Activated T-helper 9 cell treated with anti-CD3 and anti-CD28 coated beads, Interleukin-2, amount 50 U/mL, for 16 hours (primary cell): ENCODE measurements around the gene CCDC54.

Experiments
- DNase-seq: peaks from one replicate; pipeline ENCODE4 v3.0.0-alpha.2; 2020; ENCODE audit warnings: low read depth

The CCDC54 gene

DNA sequence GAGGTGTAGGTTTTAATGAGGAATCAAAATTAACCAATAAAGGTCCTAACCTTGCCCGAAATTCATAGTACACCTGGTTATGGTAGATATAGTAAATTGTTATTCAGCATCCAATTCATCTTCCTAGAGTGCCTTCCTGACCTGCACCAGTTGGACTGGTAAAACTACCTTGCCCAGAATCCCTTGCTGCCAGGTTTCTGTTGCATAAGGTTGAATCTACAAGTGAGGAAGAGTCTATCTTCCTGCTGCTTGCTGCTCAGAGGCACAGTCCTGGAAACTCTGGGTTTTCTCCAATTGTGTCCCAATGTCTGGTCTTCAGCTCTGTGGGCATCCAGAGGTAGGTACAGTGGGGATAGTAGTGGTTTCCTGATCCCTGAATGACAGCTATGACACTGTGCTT lies 17.3 kb downstream of the CCDC54 start:
- no peak for DNase-seq

DNA sequence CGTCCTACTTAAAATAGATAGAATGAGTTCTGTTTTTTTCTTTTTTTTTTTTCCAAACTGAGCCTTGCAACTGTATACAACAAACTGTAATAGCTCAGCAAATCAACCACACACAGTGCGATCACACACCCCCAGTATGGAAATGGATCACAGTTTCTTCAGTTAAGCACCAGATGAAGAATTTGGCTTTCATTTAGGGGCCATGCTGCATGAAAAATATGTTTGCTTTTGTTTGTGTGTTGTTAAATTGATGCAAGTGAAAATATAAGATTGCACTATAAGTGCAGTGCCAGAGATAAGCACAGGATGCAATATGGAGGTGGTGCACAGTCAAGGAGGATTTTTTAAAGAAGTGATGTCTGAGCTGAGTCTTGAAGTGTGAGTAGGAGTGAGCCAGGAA lies 17.8 kb downstream of the CCDC54 start:
- DNase-seq: no peak

DNA sequence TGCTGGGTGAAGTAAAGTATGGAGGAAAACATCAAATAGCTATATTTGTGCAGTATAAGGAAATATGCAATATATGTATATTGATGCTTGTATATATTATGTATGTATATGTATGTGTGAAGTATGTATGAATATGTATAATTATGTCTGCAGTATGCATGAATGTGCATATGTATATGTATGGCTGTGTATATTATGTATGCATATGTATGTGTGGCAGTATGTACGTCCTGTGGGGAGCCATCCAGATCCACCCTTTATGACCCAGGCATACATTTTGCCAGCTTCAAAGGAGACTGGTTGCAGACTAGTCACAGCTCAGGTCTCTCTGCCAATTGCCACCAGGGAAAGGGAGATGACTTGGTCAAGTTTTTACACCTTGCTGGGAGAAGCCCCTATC lies 24.1 kb downstream of the CCDC54 start:
- no peak for DNase-seq

DNA sequence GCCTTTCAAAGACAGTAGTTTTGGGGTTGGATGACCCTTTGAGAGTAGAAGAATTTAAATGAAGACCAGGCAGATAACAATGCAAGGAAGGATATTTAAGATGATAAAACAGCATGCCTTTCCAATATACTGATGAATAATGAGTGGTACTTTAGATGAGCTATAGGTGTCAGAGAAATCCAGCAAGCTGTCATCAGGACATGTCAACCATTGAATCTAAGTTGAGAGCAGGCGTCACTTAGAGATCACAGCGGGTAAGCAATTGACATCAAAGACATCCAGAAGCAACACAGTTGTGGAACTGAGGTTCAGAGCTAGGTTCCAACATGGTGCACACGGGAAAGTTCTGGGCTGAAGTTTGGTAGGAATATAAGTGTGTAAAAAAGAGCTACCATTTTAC lies 25.0 kb downstream of the CCDC54 start:
- no peak for DNase-seq

DNA sequence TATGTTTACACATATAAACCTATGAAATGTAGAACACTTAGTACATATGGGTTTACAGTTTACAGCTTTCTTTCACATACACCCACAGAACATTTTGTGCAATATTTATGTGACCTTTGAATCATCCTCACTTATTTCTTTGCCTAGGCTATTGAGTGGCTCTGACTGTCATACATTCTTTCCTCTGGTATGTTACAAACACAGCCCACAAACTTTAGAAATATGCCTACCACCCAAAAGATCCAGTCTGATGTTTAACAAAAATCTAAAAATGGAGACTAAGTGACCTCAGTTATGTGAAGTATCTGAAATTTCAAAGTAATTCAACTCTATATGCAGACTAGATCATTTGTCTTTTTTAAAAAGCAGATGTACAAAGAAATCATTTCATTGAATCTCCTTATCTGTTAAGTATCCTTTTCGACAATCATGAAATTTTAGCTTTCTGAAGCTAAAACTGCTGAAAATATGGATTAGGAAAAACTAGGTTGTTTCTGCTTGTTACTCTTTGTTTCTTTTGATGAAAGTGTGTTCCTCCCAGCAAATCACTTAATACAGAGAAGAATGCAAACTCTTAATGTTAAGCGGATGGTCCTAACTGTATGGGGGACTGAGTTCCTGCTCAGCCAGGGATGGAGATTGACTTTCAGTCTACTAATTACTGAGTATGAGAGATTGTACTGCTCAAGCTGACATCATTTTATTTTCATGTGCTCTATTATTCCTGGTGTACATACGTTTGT lies 27.7 kb downstream of the CCDC54 start:
- DNase-seq: no peak

DNA sequence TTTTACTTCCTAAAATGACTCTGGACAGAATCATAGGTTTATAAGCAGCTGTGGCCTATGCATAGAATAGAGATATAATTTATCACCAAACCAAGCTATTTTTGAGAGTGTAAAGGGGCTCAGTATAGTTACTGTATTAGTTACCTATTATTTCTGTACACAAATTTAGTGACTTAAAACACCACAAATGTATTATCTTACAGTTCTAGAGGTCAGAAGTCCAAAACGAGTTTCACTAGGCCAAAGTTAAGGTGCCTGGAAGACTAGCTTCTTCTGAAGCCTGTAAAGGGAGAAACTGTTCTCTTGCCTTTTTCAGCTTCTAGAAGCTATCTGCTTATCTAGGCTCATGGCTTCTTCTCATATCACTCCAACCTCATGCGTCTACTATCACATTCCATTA lies 30.1 kb downstream of the CCDC54 start:
- DNase-seq: no peak

DNA sequence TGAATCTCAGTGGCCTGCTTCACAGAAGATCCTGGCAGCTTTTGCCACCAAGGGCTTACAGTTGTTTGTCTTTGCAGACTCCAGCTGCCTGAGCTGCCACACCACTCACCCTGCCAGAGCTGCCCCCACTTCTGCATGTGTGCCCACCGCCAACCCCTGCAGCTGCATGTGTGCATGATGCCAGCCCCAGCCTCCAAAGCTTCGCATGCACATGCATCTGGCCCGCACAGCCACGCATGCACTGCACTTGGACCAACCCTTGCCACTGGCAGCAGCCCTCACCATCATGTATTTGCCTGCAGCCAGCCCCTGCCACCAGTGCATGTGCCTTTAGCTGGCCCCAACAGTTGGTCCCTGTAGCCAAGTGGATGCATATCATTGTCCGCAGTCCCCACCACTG lies 31.3 kb downstream of the CCDC54 start:
- no peak for DNase-seq

DNA sequence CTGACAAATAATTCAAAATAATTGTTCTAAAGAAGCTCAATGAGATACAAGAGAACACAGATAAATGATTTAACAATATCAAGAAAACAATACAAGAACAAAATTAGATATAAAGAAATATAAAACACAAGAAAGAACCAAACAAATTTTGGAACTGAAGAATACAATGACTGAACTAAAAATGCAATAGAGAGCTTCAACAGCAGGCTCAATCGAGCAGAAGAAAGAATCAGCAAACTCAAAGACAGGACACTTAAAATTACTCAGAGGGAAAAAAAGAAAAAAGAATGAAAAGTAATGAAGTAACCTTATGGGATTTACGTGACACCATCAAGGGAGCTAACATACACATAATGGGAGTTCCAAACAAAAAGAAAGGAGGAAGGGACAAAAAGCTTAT lies 32.1 kb downstream of the CCDC54 start:
- no peak for DNase-seq

DNA sequence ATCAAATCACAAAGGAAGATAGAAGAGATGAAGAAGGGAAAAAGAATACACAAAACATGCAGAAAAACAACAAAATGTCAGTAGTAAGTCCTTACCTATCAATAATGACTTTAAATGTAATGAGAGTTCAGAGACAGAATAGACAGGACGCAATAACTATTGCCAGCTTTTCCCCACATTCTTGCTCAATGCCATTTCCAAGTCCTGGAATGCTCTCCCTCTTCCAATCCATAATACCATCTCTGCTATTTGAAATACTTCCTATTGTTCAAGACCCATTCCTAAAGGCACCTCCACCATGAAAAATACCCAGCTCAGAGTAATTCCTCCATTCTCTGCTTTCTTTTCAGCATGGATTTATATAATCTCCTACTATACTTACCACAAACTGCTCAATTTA lies 33.4 kb downstream of the CCDC54 start:
- DNase-seq: no peak

DNA sequence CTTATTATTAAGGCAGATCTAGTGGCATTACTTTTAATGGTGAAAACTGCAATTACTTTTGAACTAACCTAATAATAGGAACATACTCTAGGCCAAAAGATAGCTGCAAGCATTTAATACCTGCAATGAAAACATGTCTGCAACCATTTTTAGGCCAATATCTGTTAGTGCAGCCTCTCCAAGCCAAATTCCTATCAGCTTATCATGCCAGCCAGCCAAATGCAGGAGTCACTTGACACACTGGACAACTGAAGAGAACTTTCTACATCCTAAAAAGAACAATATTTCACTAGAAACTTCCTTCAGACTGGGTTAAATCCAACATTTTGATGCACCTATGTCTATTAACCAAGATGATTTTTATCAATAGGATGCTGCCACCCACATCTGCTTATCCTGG lies 33.8 kb downstream of the CCDC54 start:
- no peak for DNase-seq

DNA sequence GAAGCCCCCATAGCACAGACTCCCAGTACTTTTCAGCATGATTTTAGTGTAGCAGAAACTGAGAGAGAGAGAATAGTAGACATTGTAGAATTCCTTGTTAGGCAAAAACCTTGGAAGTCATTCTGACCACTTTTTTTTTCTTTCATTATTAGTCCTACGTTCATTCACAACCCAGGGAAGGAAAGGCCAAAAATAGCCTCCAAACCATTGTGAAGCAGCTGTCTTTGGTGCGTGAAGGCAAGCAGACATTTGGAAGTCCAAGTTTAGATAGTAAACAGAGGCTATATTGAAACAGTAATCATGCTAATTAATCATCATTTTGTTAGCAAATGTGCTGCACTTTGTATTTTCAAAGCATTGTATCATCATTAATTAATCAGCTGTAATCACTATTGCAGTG lies 34.5 kb downstream of the CCDC54 start:
- DNase-seq: no peak

DNA sequence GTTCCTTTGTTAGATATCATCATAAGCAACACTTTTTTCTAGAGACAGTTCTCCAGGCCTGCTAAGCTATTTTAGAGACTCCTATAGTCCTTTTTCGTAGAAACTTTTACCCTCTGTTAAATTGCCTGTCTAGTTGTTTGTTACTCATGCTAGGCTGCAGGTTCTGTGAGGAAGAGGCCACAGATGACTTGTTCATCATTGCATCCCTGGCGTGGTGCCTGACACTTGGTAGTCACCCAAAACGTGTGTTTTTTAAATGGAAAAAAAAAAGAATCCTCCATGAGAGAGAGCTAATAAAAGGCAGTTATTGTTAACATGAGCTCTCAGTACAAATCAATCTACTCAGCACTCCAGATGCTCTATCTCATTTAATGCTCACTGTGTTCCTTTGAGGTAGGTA lies 35.1 kb downstream of the CCDC54 start:
- no peak for DNase-seq

DNA sequence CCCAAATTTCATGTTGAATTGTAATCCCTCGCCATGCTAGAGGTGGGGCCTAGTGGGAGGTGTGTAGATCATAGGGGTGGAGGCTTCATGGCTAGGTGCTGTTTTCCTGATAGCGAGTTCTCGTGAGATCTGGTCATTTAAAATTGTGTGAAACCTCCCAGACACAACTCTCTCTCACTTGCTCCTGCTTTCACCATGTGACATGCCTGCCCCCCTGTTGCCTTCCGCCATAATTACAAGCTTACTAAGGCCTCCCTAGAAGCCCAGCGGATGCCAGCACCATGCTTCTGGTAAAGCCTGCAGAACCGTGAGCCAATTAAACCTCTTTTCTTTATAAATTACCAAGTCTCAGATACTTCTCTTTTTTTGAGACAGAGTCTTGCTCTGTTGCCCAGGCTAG lies 36.0 kb downstream of the CCDC54 start:
- no peak for DNase-seq

DNA sequence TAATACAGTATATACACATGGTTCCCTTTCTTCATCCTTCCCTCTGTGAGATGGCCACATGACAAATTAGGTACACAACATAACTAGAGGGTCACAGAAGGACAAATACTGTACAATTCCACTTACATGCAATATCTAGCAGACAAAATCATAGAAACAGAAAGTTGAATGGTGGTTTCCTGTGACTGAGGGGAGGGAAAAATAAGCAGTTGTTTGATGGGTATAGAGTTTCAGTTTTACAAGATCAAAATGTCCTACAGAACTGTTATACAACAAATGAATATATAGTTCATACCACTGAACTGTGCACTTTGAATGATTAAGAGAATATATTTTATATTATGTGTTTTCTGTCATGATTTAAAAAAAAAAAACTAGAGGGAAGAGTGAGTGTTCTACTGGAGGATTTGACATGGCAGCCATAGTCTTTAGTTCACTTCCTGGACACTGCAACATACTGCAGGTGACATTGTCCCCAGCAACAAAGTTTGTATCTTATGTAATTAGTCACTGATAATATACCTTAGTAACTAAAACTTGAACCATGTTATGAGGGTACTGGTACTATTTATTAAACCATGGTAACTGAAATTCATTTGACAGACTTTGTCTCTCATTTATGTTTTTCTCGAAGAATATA lies 37.2 kb downstream of the CCDC54 start:
- no peak for DNase-seq

DNA sequence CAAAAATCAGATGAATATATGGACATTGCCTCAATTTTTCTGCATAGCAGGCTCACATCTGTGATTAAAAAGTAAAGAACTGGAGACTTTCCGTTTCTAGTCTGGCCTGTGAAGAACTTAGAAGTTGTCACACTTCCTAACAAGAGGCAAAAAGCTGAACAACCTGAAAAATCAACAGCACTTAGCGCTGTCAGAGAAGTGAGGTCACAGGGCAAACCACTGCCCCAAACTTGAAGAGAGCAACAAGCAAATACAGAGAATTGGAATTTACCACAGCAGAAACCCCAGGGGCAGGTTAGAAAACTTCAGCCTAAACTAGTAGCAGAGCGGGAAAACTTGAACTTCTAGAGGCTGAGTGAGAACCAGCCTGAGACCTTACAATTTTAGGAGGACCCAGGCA lies 38.9 kb downstream of the CCDC54 start:
- no peak for DNase-seq

DNA sequence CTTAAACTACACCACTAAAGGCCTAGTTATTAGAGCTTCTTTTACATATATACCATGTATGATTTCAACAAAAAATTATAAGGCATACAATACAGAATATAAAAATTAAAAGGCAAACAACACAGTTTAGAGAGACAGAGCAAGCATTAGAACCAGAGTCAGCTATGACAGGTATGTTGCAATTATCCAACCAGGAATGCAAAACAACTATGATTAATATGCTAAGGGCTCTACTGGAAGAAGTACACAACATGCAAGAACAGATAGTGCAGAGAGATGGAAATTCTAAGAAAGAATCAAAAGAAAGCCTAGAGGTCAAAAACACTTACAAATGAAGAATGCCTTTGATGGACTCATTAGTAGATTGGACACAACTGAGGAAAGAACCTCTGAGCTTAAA lies 39.6 kb downstream of the CCDC54 start:
- DNase-seq: no peak

DNA sequence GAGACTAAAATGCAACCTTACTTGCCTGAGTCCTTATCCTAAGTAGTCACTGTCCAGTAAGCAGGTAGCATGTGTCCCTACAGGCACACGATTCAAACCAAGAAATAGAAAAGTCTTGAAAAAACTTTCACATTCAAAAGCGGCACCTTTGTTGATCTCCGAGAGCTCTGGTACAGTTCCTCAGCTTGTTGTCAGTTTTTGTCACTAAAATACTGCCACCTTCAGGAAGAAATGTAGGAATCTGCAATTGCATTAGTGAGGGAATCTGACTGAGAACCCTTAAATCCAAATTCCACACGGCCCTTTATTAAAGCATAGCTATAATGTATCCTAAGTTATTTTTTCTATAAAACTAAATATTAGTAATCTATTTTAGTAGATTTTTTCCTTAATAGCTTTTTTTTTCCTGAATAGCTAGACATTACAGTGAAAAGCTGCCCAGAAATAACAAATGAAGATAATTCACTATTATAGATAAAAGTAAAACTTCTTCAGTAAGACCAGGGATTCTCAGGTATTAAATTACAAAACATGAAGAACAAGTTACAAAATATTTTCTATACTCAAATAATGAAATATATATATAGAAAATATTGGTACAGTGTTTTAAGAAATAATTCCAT lies 44.0 kb downstream of the CCDC54 start:
- no peak for DNase-seq

DNA sequence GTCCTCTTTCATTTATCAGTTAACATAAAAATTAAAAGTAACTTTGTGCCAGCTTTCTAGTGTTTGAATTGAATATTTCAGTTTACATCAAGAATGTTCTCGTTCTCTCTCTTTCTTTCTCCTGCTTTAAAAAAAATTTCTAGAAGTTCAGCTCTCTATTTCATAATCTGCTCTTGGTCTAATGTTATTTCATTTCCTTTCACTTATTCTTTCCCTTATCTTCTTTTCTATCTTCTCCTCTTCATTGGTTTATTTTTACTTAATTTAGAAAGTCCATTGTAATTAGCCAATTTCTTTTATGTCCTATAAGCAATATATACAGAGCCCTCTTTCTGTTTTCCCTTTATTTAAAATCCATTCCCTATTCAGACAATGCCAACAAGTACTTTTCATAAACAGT lies 44.6 kb downstream of the CCDC54 start:
- DNase-seq: no peak

DNA sequence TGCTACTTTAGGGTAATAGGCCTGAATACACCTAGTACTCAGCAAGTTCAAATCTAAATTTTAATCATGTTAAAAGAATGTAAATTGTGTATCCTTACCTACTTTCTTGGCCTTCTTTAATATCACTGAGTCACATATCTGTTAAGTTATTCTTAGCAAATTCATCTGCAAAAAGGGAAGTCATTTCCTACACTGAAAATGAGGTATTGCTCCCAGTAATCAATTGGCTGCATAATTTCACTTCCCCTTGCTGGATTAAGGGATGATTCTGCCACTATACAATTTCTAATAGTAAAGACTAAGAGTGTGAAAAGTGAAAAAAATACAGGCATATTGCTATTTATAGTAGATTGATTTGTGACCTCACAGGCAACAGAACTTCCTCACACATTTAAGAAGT lies 47.8 kb downstream of the CCDC54 start:
- no peak for DNase-seq

DNA sequence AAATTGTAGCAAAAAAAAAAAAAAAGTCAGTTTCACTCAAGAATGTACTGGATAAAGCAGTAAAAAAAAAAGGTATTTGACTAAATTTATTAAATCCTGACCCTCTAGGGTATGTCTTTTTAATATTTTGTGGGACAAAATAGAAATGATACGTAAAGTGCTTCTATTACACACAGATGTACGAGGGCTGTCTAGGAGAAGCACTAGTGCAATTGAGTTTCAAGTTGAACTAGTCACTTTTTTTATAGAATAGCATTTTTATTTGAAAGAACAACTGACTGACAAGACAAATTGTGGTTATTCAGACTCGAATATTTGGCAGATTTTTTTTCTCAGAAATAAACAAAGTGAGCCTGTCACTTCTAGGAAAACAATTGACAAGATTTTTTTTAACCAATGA lies 49.0 kb downstream of the CCDC54 start:
- no peak for DNase-seq
